Ovary (tissue), 9 donors: ENCODE results near the gene ADD2. TPM values are rescaled to one million over a fixed set of nuclear protein-coding genes. Genes with fewer than 3 reads are reported as not detected.
"Not testable (repeated sequence)": the region's sequence is repeated elsewhere in the genome, so short reads cannot be mapped to it uniquely, and the experiment has no call there.

ENCODE experiments used
- DNase-seq, 5 donors: peaks; one replicate each; pipeline ENCODE4 v3.0.0-alpha.2; 2019 to 2020
- H3K27ac ChIP-seq, 2 donors: fragments of 200-600 bp; one replicate each; pipeline versions ENCODE4 v1.5.1 to v1.8.0; 2019 to 2022
- H3K27me3 ChIP-seq: fragments of 200-600 bp; one replicate; pipeline ENCODE4 v1.8.0; 2022
- H3K36me3 ChIP-seq: fragments of 200-600 bp; sonication (generic); one replicate; pipeline ENCODE4 v1.5.1; 2019
- H3K4me1 ChIP-seq: one replicate; pipeline ENCODE4 v1.8.1; 2013; ENCODE audit warnings: mild to moderate bottlenecking, moderate library complexity; ENCODE audit not compliant: insufficient read depth
- H3K4me3 ChIP-seq: fragments of 200-600 bp; sonication (generic); one replicate; pipeline ENCODE4 v1.5.1; 2017
- H3K9me3 ChIP-seq, 2 donors: fragments of 200-600 bp in 1 of 2; sonication (generic) in 1 of 2; one replicate each; pipeline versions ENCODE4 v1.5.1 to v1.8.1; 2013 to 2019; ENCODE audit warnings: mild to moderate bottlenecking in 1 of 2, moderate library complexity in 1 of 2
- EP300 ChIP-seq: sonication (generic); formaldehyde crosslinking; IDR thresholded peaks from one replicate; pipeline ENCODE4 v1.6.1; 2017; ENCODE audit warnings: antibody characterized with exemption
- POLR2A ChIP-seq: fragments of 450-650 bp; IDR thresholded peaks from one replicate; pipeline ENCODE4 v1.6.1; 2017; ENCODE audit warnings: antibody characterized with exemption, mild to moderate bottlenecking, moderate library complexity
- WGBS, 3 donors: extraction: QIAGEN DNeasy Blood & Tissue Kit in 1 of 3; methylation state at CpG; one replicate each; pipeline versions ENCODE4 v1.1.5 to v1.1.7; 2013 to 2017; 5-methylcytosine and 5-hydroxymethylcytosine counted together
- intact Hi-C, 4 donors: fragments of 100-400 bp; cut with DNase I; formaldehyde crosslinking; loops; one replicate each; pipeline versions ENCODE4 v1.11.0 to v1.15.1; 2022 to 2023
- polyA plus RNA-seq, 2 donors: library from polyadenylated mRNA; stranded (reverse); fragments of 200-250 nt in 1 of 2; fragments of 350-450 nt in 1 of 2; fragmentation: Illumina TruSeq in 1 of 2; extraction: RNeasy Lipid Tissue Mini Kit (QIAGEN cat#74804) in 1 of 2; gene quantifications; one replicate each; pipeline ENCODE4 v1.2.3, GENCODE V29; 2013 to 2014
- total RNA-seq, 7 donors: library from RNA; depleted of rRNA in 2 of 7; stranded (reverse); fragments of >200 nt in 2 of 7; fragmentation: NEBNext Ultra II Directional in 3 of 7; extraction: Animal tissue kit (Norgen Biotek cat#: 25700) in 3 of 7; gene quantifications; one replicate each; pipeline versions ENCODE4 v1.1.0 to v1.2.4, GENCODE V29; 2016 to 2023
- TF ChIP-seq, protein P1 (sequence below), 3 donors: fragments of 450-650 bp in 2 of 3; fragments of 200-600 bp in 1 of 3; IDR thresholded peaks; one replicate each; pipeline versions ENCODE4 v1.5.1 to v1.8.0; 2016 to 2022; ENCODE audit warnings: antibody characterized with exemption in 3 of 3, mild to moderate bottlenecking in 1 of 3
- donor health status: DM: no; HTN: no; CAD: no; lungs with moderate emphysema.
- donor health status: DM: no; HTN: no; CAD: no.
- donor health status: Bipolar disorder and iron deficiency.
- donor health status: DM: yes; HTN: yes; CAD: no.
- donor health status: DM: no; HTN: no; CAD: no.
- donor health status: DM: yes; HTN: yes; CAD: no.

The ADD2 gene
- total and polyA plus RNA-seq, 9 donors: 0.29 to 6.2 (median 0.82) TPM

DNA sequence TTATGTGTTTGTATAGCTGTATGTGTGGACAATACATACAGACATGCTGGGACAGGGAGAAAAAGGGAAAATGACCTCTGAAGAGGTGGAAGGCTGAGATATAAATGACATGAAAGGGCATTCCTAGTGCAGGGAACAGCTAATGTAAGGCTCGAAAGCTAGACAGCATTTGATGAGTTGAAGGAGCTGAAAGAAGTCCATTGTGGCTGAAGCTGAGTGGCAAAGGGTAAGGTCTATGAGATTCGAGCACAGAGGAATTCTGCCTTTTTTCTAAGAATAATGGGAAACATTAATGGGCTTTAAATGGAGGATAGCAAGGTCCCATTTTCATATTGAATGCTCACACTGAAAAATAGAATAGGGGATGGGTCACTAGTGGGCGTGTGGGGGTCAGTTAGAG lies 23.6 kb downstream of the ADD2 start:
- no peaks in the 10 kb centered on the region for H3K9me3 ChIP-seq
- no peaks in the 10 kb centered on the region for H3K27me3 ChIP-seq
- DNase-seq: no peak
- no peak overlapping the region for H3K27ac ChIP-seq
- 70 to 75% (median 71%) methylated on average over 3 of the region's 3 CpGs for WGBS, 3 donors
- H3K36me3 ChIP-seq: no peaks in the 10 kb centered on the region
- no peak overlapping the region for H3K4me3 ChIP-seq
- TF ChIP-seq POLR2A (no peak), EP300 (no peak)
- TF ChIP-seq, protein P1, sequence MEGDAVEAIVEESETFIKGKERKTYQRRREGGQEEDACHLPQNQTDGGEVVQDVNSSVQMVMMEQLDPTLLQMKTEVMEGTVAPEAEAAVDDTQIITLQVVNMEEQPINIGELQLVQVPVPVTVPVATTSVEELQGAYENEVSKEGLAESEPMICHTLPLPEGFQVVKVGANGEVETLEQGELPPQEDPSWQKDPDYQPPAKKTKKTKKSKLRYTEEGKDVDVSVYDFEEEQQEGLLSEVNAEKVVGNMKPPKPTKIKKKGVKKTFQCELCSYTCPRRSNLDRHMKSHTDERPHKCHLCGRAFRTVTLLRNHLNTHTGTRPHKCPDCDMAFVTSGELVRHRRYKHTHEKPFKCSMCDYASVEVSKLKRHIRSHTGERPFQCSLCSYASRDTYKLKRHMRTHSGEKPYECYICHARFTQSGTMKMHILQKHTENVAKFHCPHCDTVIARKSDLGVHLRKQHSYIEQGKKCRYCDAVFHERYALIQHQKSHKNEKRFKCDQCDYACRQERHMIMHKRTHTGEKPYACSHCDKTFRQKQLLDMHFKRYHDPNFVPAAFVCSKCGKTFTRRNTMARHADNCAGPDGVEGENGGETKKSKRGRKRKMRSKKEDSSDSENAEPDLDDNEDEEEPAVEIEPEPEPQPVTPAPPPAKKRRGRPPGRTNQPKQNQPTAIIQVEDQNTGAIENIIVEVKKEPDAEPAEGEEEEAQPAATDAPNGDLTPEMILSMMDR (IDR thresholded peaks at IDR 0.05): no peak
- intact Hi-C loops: no loop called here
- no peaks in the 10 kb centered on the region for H3K4me1 ChIP-seq

DNA sequence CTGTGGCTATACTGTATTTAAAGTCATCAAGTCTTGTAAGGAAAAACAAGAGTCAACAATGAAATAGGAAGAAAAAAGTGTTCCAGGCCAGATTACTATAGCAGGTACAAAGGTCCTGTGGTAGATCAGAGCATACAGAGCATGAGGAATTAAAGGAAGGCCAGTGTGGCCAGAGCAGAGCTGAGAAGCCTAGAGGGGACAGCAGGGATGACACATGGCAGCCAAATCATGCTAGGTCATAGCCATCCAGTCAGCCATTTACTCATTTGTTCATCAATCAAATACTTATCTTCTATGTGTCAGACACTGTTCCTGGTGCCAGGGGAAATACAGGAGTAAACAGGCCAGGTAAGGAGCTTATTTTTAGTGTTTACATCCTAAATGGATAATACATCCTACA lies 24.3 kb downstream of the ADD2 start:
- Histone ChIP-seq H3K27ac (no peak overlapping the region), H3K36me3 (no peaks in the 10 kb centered on the region), H3K9me3 (no peaks in the 10 kb centered on the region), H3K27me3 (no peaks in the 10 kb centered on the region), H3K4me3 (no peak overlapping the region), H3K4me1 (no peaks in the 10 kb centered on the region)
- no peak for DNase-seq
- TF ChIP-seq EP300: no peak
- TF ChIP-seq POLR2A: no peak
- TF ChIP-seq, protein P1 (IDR thresholded peaks at IDR 0.05): no peak
- intact Hi-C loops: no loop called here

DNA sequence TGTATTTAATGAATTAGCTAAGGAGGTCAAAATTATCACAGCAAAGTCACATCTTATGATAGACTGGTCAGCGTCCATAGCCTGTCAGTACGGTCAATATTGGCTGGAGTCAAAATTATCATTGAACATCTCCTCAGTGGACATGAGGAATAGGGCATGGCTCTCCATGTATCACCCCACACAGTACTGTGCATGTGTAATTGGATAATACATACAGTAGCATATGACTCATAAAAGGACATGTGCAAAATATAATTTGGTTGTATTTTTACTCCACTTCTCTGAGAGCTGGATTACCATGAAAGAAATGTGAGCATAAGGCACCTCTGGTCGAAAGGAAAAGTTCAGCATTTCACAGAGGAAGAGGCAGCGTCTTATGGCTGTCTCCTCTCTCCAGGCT lies 24.9 kb downstream of the ADD2 start:
- no peak for DNase-seq
- WGBS, 3 donors: 78 to 81% (median 79%) methylated on average over 4 of the region's 4 CpGs
- no peak overlapping the region for H3K27ac ChIP-seq

DNA sequence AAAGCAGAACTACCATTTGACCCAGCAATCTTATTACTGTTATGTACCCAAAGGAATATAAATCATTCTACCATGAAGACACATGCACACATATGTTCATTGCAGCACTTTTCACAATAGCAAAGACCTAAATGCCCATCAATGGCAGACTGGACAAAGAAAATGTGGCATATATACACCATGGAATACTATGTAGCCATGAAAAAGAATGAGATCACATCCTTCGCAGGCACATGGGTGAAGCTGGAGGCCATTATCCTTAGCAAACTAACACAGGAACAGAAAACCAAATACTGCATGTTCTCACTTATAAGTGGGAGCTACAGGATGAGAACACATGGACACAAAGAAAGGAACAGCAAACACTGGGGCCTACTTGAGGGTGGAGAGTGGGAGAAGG lies 28.5 kb downstream of the ADD2 start:
- H3K9me3 ChIP-seq, H3K4me3 ChIP-seq, DNase-seq, H3K27me3 ChIP-seq, H3K36me3 ChIP-seq, H3K4me1 ChIP-seq, H3K27ac ChIP-seq, intact Hi-C loops: not testable (repeated sequence)
- WGBS, 3 donors: 94 to 100% (median 98%) methylated on average over 1 of the region's 1 CpG

More for the DNA sequence above, 24.9 kb downstream of the ADD2 start:
- no peaks in the 10 kb centered on the region for H3K4me1 ChIP-seq
- no peaks in the 10 kb centered on the region for H3K36me3 ChIP-seq
- H3K27me3 ChIP-seq: no peaks in the 10 kb centered on the region
- intact Hi-C loops: no loop called here
- TF ChIP-seq, protein P1 (IDR thresholded peaks at IDR 0.05): no peak
- TF ChIP-seq EP300: no peak
- no peak for TF ChIP-seq POLR2A
- no peaks in the 10 kb centered on the region for H3K9me3 ChIP-seq
- no peak overlapping the region for H3K4me3 ChIP-seq

DNA sequence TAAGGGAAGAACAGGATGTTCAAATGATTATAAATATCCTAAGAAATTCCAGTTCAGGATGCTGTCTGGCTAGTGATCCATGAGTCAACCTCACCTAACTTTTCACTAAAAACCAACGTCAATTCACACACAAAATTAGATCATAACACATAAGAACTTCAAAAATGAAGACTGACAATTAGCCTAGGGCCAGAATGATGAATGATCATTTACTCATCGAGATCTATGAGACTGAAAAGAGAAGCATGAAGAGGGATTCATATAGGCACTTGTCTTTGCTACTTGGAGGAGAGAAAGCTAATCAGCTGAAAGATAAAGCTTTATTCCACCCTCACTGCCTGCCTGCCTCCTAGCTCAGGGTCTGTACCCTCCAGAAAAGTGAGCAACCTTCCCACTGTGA lies 29.8 kb downstream of the ADD2 start:
- H3K27me3 ChIP-seq: no peaks in the 10 kb centered on the region
- no peak for DNase-seq
- H3K4me1 ChIP-seq: no peaks in the 10 kb centered on the region
- H3K27ac ChIP-seq: no peak overlapping the region
- no peaks in the 10 kb centered on the region for H3K9me3 ChIP-seq
- 40 to 73% (median 42%) methylated on average over 2 of the region's 2 CpGs for WGBS, 3 donors
- intact Hi-C loops: no loop called here
- TF ChIP-seq POLR2A (no peak), EP300 (no peak)
- TF ChIP-seq, protein P1 (IDR thresholded peaks at IDR 0.05): no peak
- H3K36me3 ChIP-seq: no peaks in the 10 kb centered on the region
- no peak overlapping the region for H3K4me3 ChIP-seq
